ENCODE measurements around the gene UTS2R.

DNA sequence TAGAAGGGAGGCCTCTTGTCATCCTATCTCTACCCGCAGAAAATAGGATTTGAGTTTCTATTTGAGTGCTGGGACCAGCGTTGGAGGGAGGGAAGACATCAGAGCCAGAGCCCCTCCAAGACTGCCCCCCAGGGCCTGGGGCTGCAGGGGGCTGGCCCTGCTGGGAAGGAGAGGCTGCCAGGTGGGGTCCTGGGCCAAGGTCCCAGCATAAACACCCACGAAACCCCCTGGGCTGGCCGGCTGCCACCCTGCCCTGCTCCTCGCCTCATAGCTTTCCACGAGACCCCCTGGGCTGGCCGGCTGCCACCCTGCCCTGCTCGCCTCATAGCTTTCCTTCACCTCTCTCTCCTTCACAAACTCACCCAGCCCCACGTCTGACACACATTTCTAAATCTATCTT is 23.1 kb upstream of the UTS2R start:
- TF ChIP-seq, protein P1, sequence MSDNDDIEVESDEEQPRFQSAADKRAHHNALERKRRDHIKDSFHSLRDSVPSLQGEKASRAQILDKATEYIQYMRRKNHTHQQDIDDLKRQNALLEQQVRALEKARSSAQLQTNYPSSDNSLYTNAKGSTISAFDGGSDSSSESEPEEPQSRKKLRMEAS (IDR thresholded peaks at IDR 0.05; ENCODE audit: low read depth), result no peak
- TF ChIP-seq, protein P2, sequence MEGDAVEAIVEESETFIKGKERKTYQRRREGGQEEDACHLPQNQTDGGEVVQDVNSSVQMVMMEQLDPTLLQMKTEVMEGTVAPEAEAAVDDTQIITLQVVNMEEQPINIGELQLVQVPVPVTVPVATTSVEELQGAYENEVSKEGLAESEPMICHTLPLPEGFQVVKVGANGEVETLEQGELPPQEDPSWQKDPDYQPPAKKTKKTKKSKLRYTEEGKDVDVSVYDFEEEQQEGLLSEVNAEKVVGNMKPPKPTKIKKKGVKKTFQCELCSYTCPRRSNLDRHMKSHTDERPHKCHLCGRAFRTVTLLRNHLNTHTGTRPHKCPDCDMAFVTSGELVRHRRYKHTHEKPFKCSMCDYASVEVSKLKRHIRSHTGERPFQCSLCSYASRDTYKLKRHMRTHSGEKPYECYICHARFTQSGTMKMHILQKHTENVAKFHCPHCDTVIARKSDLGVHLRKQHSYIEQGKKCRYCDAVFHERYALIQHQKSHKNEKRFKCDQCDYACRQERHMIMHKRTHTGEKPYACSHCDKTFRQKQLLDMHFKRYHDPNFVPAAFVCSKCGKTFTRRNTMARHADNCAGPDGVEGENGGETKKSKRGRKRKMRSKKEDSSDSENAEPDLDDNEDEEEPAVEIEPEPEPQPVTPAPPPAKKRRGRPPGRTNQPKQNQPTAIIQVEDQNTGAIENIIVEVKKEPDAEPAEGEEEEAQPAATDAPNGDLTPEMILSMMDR (IDR thresholded peaks at IDR 0.05), result no peak
- TF ChIP-seq SIN3A (IDR thresholded peaks at IDR 0.05; ENCODE audit: borderline replicate concordance, low read depth, low read length) (no peak), EP300 (IDR thresholded peaks at IDR 0.05; ENCODE audit: borderline replicate concordance in 1 of 2, low read depth in 1 of 2, low read length in 1 of 2) (no peak), RFX5 (IDR thresholded peaks at IDR 0.05; ENCODE audit: low read length) (no peak), RAD21 (IDR thresholded peaks at IDR 0.05; ENCODE audit: low read length) (no peak)
- TF ChIP-seq, protein P3, sequence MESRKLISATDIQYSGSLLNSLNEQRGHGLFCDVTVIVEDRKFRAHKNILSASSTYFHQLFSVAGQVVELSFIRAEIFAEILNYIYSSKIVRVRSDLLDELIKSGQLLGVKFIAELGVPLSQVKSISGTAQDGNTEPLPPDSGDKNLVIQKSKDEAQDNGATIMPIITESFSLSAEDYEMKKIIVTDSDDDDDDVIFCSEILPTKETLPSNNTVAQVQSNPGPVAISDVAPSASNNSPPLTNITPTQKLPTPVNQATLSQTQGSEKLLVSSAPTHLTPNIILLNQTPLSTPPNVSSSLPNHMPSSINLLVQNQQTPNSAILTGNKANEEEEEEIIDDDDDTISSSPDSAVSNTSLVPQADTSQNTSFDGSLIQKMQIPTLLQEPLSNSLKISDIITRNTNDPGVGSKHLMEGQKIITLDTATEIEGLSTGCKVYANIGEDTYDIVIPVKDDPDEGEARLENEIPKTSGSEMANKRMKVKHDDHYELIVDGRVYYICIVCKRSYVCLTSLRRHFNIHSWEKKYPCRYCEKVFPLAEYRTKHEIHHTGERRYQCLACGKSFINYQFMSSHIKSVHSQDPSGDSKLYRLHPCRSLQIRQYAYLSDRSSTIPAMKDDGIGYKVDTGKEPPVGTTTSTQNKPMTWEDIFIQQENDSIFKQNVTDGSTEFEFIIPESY (IDR thresholded peaks at IDR 0.05; ENCODE audit: borderline replicate concordance, low read depth), result no peak
